ENCODE data around the gene PSMD12.

GRCh38 chr17:67403483-67403882 lies 37.1 kb upstream of the PSMD12 start:
- TF ChIP-seq YY1 (IDR thresholded peaks at IDR 0.05; ENCODE audit: borderline replicate concordance in 1 of 3, control insufficient read depth in 1 of 3, extremely low read depth in 1 of 3, insufficient read depth in 3 of 3, insufficient read length in 1 of 3, insufficient replicate concordance in 2 of 3, low read depth in 1 of 3, low read length in 2 of 3) (no peak), PKNOX1 (IDR thresholded peaks at IDR 0.05) (no peak), ZBTB11 (CRISPR knock-in tag; IDR thresholded peaks at IDR 0.05) (no peak), HNRNPK (IDR thresholded peaks at IDR 0.05; ENCODE audit: low read depth, low read length, poor library complexity, severe bottlenecking) (no peak), CTCF (IDR thresholded peaks at IDR 0.05 in 2 of 3, conservative IDR thresholded peaks at IDR 0.05 in 1 of 3; ENCODE audit: insufficient read depth in 2 of 3, low read depth in 1 of 3, low read length in 3 of 3) (no peak), EZH2 (IDR thresholded peaks at IDR 0.05; ENCODE audit: borderline replicate concordance, low read depth, low read length) (no peak), CHD2 (IDR thresholded peaks at IDR 0.05; ENCODE audit: low read depth, low read length) (no peak), STAG1 (CRISPR knock-in tag; IDR thresholded peaks at IDR 0.05; ENCODE audit: borderline replicate concordance) (no peak), KAT7 (CRISPR knock-in tag; IDR thresholded peaks at IDR 0.05; ENCODE audit: borderline replicate concordance) (no peak), SP2 (IDR thresholded peaks at IDR 0.05; ENCODE audit: extremely low read depth, low read depth, low read length, poor library complexity, severe bottlenecking) (no peak), ZNF274 (IDR thresholded peaks at IDR 0.05; ENCODE audit: borderline replicate concordance, low read depth, low read length) (no peak), ATF6 (CRISPR knock-in tag; IDR thresholded peaks at IDR 0.05) (no peak), BHLHE40 (IDR thresholded peaks at IDR 0.05; ENCODE audit: low read length) (no peak)

Measured in K562 (cell line).